AG10803 (cell line): ENCODE measurements around the gene SRP68.
"Not testable (repeated sequence)": the region's sequence is repeated elsewhere in the genome, so short reads cannot be mapped to it uniquely, and the experiment has no call there.

Experiments used
- DNase-seq: peaks from one replicate; pipeline ENCODE4 v3.0.0; 2010; ENCODE audit warnings: low read depth
- H3K4me3 ChIP-seq: 2 replicates; pipeline ENCODE4 v1.5.1; 2011; ENCODE audit warnings: mild to moderate bottlenecking, low read length, control low read depth
- TF ChIP-seq, protein P1 (sequence below): conservative IDR thresholded peaks from 2 replicates; pipeline ENCODE4 v1.5.1; 2011; ENCODE audit warnings: mild to moderate bottlenecking, low read length, control low read depth, inconsistent platforms

Gene SRP68

DNA sequence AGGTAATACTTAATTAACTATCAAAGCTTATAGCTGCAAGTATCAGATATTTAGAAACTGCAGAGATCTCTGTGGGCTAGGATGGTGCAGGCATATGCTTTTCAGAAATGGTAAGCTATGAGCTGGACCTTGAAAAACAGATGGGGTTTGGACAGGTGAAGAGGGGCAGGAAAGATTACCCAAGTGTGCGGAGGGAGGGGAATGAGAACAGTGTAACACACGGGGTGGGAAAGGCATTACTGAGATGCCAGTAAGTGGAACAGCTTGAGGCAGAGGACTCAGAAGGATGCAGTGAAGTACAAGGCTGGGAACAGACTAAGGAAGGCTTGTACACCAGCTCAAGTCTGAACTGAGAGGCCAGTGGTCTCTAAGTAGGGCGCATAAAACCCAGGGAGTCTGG is 23.1 kb downstream of the SRP68 start:
- TF ChIP-seq, protein P1, sequence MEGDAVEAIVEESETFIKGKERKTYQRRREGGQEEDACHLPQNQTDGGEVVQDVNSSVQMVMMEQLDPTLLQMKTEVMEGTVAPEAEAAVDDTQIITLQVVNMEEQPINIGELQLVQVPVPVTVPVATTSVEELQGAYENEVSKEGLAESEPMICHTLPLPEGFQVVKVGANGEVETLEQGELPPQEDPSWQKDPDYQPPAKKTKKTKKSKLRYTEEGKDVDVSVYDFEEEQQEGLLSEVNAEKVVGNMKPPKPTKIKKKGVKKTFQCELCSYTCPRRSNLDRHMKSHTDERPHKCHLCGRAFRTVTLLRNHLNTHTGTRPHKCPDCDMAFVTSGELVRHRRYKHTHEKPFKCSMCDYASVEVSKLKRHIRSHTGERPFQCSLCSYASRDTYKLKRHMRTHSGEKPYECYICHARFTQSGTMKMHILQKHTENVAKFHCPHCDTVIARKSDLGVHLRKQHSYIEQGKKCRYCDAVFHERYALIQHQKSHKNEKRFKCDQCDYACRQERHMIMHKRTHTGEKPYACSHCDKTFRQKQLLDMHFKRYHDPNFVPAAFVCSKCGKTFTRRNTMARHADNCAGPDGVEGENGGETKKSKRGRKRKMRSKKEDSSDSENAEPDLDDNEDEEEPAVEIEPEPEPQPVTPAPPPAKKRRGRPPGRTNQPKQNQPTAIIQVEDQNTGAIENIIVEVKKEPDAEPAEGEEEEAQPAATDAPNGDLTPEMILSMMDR, result no peak
- no peak overlapping the region for H3K4me3 ChIP-seq
- DNase-seq, result no peak

DNA sequence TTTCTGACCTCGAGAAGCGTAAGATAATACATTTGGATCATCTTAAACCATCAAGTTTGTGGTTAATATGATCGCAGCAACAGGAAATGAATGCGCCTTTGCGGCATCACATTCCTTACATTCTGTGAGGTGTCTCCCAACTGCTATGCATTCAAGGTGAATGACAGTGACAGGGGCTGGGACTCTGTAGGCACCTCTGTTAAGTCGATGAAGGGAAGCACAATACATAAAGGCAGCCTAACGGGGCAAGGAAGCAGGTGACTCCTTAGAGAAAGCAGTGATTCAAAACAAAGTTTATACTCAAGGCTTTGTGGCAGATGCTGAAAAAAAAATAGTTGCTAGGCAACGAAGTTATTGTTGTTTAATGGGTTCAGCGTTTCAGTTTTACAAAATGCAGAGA is 23.6 kb downstream of the SRP68 start:
- DNase-seq, result no peak
- H3K4me3 ChIP-seq, result no peak overlapping the region
- TF ChIP-seq, protein P1, result no peak

DNA sequence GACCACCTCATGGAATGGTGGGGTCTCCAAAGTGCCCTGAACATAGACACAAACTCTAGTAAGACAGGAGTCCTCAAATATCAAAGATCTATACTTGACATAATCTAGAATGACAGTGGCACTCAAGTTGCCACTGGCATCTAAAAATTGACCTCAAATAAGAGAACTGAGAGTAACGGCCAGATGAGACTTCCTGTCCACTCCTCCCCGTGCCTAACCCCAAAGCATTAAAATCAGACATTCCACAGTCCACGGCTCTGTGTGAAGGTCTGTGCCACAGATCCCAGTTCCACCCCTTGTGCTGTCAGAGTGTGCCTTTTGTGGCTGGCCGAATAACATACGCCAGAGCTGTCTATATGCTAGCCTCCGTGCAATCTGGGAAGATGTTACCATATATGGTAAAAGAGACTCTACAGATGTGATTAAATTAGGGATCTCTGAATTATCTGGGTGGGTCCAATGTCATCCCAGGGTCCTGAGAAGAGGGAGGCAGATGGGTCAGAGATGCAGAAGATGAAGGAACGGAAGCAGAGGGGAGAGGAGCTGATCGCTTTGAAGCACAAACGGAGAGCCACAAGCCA is 24.2 kb downstream of the SRP68 start:
- TF ChIP-seq, protein P1, result no peak
- no peak overlapping the region for H3K4me3 ChIP-seq
- no peak for DNase-seq

DNA sequence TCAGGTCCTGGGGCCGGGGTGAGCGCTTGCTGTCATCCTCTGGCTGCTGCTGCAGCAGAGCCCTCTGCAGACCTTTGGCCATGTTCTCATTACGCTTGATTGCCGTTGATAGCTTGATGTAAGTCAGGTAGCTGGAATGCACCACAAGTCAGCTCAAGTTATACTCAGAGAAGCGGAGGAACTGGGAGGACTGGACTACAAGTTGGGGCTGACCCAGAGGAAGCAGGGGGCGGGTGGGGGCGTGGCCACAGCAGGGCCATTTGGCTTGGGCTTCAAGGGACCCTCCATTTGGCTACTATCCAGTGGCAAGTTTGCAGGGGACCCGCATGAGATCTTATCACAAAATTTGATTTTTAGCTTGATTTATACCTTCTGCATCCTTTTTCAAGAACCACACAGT is 26.3 kb downstream of the SRP68 start:
- DNase-seq, result no peak
- TF ChIP-seq, protein P1, result no peak
- no peak overlapping the region for H3K4me3 ChIP-seq

GRCh38 chr17:76044475-76045007 is 27.8 kb downstream of the SRP68 start:
- not testable (repeated sequence) for DNase-seq, H3K4me3 ChIP-seq

DNA sequence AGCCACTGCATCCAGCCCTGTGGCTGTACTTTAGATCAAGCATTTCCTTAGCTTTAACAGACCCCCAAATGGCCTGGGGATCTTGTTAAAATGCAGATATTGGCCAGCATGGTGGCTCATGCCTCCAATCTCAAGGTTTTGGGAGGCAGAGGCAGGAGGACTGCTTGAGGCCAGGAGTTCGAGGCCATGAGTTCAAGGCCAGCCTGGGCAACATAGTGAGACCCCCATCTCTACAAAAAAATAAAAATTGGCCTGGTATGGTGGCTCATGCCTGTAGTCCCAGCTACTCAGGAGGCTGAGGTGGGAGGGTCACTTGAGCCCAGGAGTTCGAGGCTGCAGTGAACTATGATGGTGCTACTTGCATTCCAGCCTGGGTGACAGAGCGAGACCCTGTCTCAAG is 29.4 kb downstream of the SRP68 start:
- not testable (repeated sequence) for DNase-seq, H3K4me3 ChIP-seq

DNA sequence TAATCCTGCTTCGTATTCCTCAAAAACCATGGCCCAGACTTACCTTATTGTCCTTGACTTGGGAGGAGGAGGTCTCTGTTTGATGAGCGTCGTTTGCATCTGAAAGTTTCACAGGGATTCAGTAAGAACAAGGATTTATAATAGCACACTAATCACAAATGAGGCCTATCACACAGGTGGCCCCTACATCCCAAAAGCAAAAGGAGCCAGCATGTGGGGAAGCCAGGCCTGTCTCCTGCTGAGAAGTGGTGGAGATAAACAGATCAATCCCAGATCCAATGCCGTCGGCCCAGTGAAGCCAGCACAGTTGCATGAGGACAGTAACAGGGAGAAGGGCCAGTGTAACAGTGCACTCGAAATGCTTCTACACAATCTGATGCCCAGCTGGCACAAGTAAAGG is 31.9 kb downstream of the SRP68 start:
- no peak overlapping the region for H3K4me3 ChIP-seq
- TF ChIP-seq, protein P1, result no peak
- DNase-seq, result no peak

- no peak for DNase-seq
- no peak overlapping the region for H3K4me3 ChIP-seq
- TF ChIP-seq, protein P1, result no peak
Observed at GRCh38 chr17:76039121-76039520, 33.2 kb downstream of the SRP68 start.
